HepG2 (cell line): ENCODE results near the gene CEP164.

Source experiments
- ATM ChIP-seq: fragments of 450-650 bp; IDR thresholded peaks from 2 replicates; pipeline ENCODE4 v1.7.1; 2017; ENCODE audit warnings: mild to moderate bottlenecking, borderline replicate concordance
- PATZ1 ChIP-seq: sonication (generic); formaldehyde crosslinking; IDR thresholded peaks from 2 replicates; pipeline ENCODE4 v1.4.0; 2020; ENCODE audit warnings: missing genetic modification reagents
- POLR2A ChIP-seq, 2 experiments: IDR thresholded peaks; 2 replicates each; pipeline ENCODE4 v1.6.1; 2011; ENCODE audit warnings: low read depth in 2 of 2, low read length in 2 of 2, mild to moderate bottlenecking in 1 of 2, moderate library complexity in 1 of 2; ENCODE audit not compliant: insufficient read depth in 1 of 2
- POLR2AphosphoS5 ChIP-seq: IDR thresholded peaks from 2 replicates; pipeline ENCODE4 v1.6.1; 2012; ENCODE audit warnings: low read depth, low read length
- PRPF4 ChIP-seq: fragments of 200-400 bp; formaldehyde crosslinking; IDR thresholded peaks from 2 replicates; pipeline ENCODE4 v1.6.1; 2016; ENCODE audit warnings: low read length, low read depth; ENCODE audit not compliant: poor library complexity, severe bottlenecking
- RAD21 ChIP-seq: fragments of 450-650 bp; formaldehyde crosslinking; IDR thresholded peaks from 2 replicates; pipeline ENCODE4 v1.5.0; 2020; ENCODE audit warnings: mild to moderate bottlenecking
- RBFOX2 ChIP-seq: fragments of 200-400 bp; formaldehyde crosslinking; IDR thresholded peaks from 2 replicates; pipeline ENCODE4 v1.6.1; 2017; ENCODE audit warnings: low read depth, mild to moderate bottlenecking, low read length
- RFX5 ChIP-seq: IDR thresholded peaks from 2 replicates; pipeline ENCODE4 v1.6.1; 2011; ENCODE audit warnings: low read depth, low read length, improper control_type of control experiment
- ZNF274 ChIP-seq: sonication (generic); formaldehyde crosslinking; IDR thresholded peaks from 2 replicates; pipeline ENCODE4 v1.5.1; 2020; ENCODE audit warnings: mild to moderate bottlenecking, missing genetic modification reagents

DNA sequence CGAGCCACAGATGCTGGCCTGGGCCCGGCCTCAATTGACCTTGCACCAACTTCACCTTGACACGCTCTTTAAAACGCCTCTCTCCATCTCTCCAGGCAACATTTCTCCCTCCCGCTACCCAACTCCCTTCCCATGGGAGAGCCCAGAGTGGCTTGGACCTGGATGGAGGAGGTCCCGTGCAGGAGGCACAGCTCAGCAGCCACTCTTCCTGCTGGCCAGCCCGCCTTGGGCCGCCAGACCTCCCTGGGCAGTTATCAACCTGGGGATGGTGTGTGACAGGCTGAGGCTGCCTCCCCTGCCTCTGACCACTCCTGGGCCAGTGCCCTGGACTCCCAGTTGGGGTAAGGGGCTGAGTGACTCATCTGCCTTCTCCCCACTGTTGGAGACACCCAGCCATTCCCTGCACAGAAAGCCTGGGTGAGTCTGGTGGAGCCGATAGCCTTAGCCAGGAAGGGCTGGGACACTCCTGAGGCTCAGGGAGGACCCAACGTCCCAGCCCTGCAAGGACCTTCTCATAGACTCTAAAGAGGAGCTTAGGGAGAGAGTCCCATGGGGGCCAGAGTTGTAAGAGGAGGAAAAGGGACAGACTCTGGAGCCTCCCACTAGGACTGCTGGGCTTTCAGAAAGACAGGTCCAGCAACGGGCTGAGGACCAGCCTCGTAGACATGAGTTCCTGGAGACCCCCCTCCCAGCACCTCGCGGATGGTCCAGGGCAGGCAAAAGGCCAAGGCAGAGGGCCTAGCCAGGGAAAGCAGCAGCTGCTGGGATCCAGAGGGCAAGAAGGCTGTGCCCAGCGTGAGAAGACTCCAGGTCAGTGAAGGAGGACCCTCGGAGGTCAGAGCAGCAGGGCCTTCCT, 131.7 kb downstream of the CEP164 start:
- no peak for TF ChIP-seq RBFOX2
- TF ChIP-seq POLR2AphosphoS5, result no peak
- no peak for TF ChIP-seq RFX5
- TF ChIP-seq POLR2A (IDR thresholded peaks at IDR 0.05; ENCODE audit: insufficient read depth in 1 of 2, low read depth in 2 of 2, low read length in 2 of 2), result no peak
- TF ChIP-seq ATM, result no peak
- no peak for TF ChIP-seq PATZ1 (CRISPR knock-in tag)
- TF ChIP-seq RAD21, result no peak
- no peak for TF ChIP-seq ZNF274 (CRISPR knock-in tag)
- TF ChIP-seq PRPF4, result no peak
